Stimulated activated CD4-positive, alpha-beta T cell treated with anti-CD3 and anti-CD28 coated beads, TNF-alpha, amount 100 ng/mL, for 48 hours (primary cell): ENCODE measurements around the gene CYTH1.

Experiments
- DNase-seq, 3 donors: peaks; one replicate each; pipeline ENCODE4 v3.0.0-alpha.2; 2020; ENCODE audit warnings: low read depth in 3 of 3

Gene CYTH1

GRCh38 chr17:78716292-78716691, 65.8 kb downstream of the CYTH1 start:
- no peak for DNase-seq

GRCh38 chr17:78715876-78716275, 66.2 kb downstream of the CYTH1 start:
- DNase-seq = no peak

GRCh38 chr17:78715000-78715771, 66.9 kb downstream of the CYTH1 start:
- DNase-seq = no peak

- DNase-seq = no peak
Measured at GRCh38 chr17:78714534-78714933, 67.5 kb downstream of the CYTH1 start.

- no peak for DNase-seq
Measured at GRCh38 chr17:78712043-78712442, 70.0 kb downstream of the CYTH1 start.

- DNase-seq = no peak
Measured at GRCh38 chr17:78710607-78711006, 71.5 kb downstream of the CYTH1 start.

GRCh38 chr17:78709751-78710181, 72.3 kb downstream of the CYTH1 start:
- DNase-seq = no peak

- DNase-seq = no peak
Measured at GRCh38 chr17:78709119-78709681, 72.9 kb downstream of the CYTH1 start.

- peak in 2 of 3 donors; percentile 41 to 56 for DNase-seq
Measured at GRCh38 chr17:78708510-78708973, 73.5 kb downstream of the CYTH1 start.

GRCh38 chr17:78707923-78708322, 74.2 kb downstream of the CYTH1 start:
- no peak for DNase-seq

- no peak for DNase-seq
Measured at GRCh38 chr17:78707016-78707415, 75.1 kb downstream of the CYTH1 start.

GRCh38 chr17:78706271-78706915, 75.7 kb downstream of the CYTH1 start:
- DNase-seq = no peak

- no peak for DNase-seq
Measured at GRCh38 chr17:78705071-78705470, 77.0 kb downstream of the CYTH1 start.

GRCh38 chr17:78704594-78704993, 77.5 kb downstream of the CYTH1 start:
- no peak for DNase-seq

- DNase-seq = no peak
Measured at GRCh38 chr17:78697554-78698343, 84.3 kb downstream of the CYTH1 start.

- DNase-seq = no peak
Measured at GRCh38 chr17:78697122-78697521, 85.0 kb downstream of the CYTH1 start.

GRCh38 chr17:78696016-78696982, 85.8 kb downstream of the CYTH1 start:
- DNase-seq = no peak

- DNase-seq = no peak
Measured at GRCh38 chr17:78694805-78695531, 87.1 kb downstream of the CYTH1 start.

- no peak for DNase-seq
Measured at GRCh38 chr17:78693346-78694083, 88.6 kb downstream of the CYTH1 start.
